Smooth muscle cell (in vitro differentiated cells): ENCODE measurements around the gene CDH23. TPM values are rescaled to one million over a fixed set of nuclear protein-coding genes. Genes with fewer than 3 reads are reported as not detected.

Source experiments
- DNase-seq: peaks from one replicate; lab custom pipeline; 2025; ENCODE audit not compliant: unreplicated experiment; lab: John Stamatoyannopoulos, UW
- H2AFZ ChIP-seq: fragments of 200-600 bp; sonication (generic); 2 replicates; pipeline ENCODE4 v1.6.0; 2016; ENCODE audit warnings: antibody characterized with exemption, low read depth, mild to moderate bottlenecking
- H3F3A ChIP-seq: fragments of 200-600 bp; sonication (generic); 2 replicates; pipeline ENCODE4 v1.6.0; 2017; ENCODE audit warnings: antibody characterized with exemption, low read depth
- H3K27ac ChIP-seq: fragments of 200-600 bp; sonication (generic); 2 replicates; pipeline ENCODE4 v1.5.1; 2016; ENCODE audit warnings: low read depth, mild to moderate bottlenecking
- H3K27me3 ChIP-seq: fragments of 200-600 bp; sonication (generic); 2 replicates; pipeline ENCODE4 v1.6.1; 2016; ENCODE audit warnings: low read depth, mild to moderate bottlenecking
- H3K36me3 ChIP-seq: fragments of 200-600 bp; sonication (generic); 2 replicates; pipeline ENCODE4 v1.5.1; 2016; ENCODE audit warnings: low read depth
- H3K4me1 ChIP-seq: fragments of 200-600 bp; sonication (generic); 2 replicates; pipeline ENCODE4 v1.5.1; 2016; ENCODE audit warnings: low read depth
- H3K4me2 ChIP-seq: fragments of 200-600 bp; sonication (generic); 2 replicates; pipeline ENCODE4 v1.6.0; 2016; ENCODE audit warnings: mild to moderate bottlenecking
- H3K4me3 ChIP-seq: fragments of 200-600 bp; sonication (generic); 2 replicates; pipeline ENCODE4 v1.5.1; 2016; ENCODE audit warnings: mild to moderate bottlenecking
- H3K79me2 ChIP-seq: fragments of 200-600 bp; sonication (generic); 2 replicates; pipeline ENCODE4 v1.6.0; 2016; ENCODE audit warnings: low read depth, mild to moderate bottlenecking
- H3K9ac ChIP-seq: fragments of 200-600 bp; sonication (generic); 2 replicates; pipeline ENCODE4 v1.6.0; 2016; ENCODE audit warnings: low read depth
- H3K9me3 ChIP-seq: fragments of 200-600 bp; sonication (generic); replicated peaks from 2 replicates; pipeline ENCODE4 v1.5.1; 2016; ENCODE audit warnings: low read depth
- H4K20me1 ChIP-seq: fragments of 200-600 bp; sonication (generic); 2 replicates; pipeline ENCODE4 v1.6.0; 2016; ENCODE audit warnings: low read depth
- WGBS: methylation state at CpG from one replicate; pipeline ENCODE4 v1.1.7; 2016; ENCODE audit warnings: low lambda C conversion rate; 5-methylcytosine and 5-hydroxymethylcytosine counted together
- polyA plus RNA-seq: library from polyadenylated mRNA; unstranded; fragments of >200 nt; fragmentation: Nextera tagmentation; extraction: Ambion mirVana; gene quantifications from 2 replicates; pipeline ENCODE4 v1.2.1, GENCODE V29; 2016
- total RNA-seq: library from RNA; depleted of rRNA; stranded (reverse); fragments of >200 nt; gene quantifications from 2 replicates; pipeline ENCODE4 v1.2.3, GENCODE V29; 2014
- TF ChIP-seq, protein P1 (sequence below): fragments of 200-600 bp; sonication (generic); IDR thresholded peaks from 2 replicates; pipeline ENCODE4 v1.5.1; 2017; ENCODE audit warnings: borderline replicate concordance, mild to moderate bottlenecking, antibody characterized with exemption; ENCODE audit not compliant: insufficient read depth, poor library complexity, severe bottlenecking

The CDH23 gene
- total and polyA plus RNA-seq, 2 experiments from 2014 or later, result 0.99 to 2.5 TPM

DNA sequence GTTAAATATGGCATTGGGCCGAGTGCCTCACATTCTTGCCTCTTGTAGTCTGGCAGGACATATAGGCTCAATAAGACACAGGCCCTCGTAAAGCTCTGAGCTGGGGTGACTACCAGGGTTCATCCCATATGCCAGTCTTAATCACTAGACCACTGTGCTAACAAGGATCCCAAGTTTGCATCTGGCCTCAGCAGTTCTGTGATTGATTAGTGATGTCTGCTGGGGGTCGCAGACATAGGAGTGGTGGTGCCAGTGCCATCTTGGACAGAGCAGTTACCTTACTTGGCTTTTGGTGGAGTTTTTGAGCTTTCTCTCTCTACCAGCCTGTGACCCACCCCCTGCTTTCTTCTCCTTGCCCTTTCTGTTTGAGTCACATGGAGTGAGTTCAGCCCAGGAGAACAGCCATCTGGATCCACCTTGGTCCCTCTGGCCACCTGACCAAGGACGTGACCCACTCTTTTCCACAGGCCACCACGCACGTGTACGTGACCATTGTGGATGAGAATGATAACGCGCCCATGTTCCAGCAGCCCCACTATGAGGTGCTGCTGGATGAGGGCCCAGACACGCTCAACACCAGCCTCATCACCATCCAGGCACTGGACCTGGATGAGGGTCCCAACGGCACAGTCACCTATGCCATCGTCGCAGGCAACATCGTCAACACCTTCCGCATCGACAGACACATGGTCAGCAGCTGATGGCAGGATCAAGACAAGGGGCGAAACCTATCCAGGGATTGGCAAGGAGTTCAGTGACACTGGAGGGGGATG is 380.7 kb downstream of the CDH23 start:
- H3K27ac ChIP-seq, result no peak overlapping the region
- H3K4me2 ChIP-seq, result no peak overlapping the region
- H3K9me3 ChIP-seq, result no peaks in the 10 kb centered on the region
- H2AFZ ChIP-seq, result no peak overlapping the region
- TF ChIP-seq, protein P1, sequence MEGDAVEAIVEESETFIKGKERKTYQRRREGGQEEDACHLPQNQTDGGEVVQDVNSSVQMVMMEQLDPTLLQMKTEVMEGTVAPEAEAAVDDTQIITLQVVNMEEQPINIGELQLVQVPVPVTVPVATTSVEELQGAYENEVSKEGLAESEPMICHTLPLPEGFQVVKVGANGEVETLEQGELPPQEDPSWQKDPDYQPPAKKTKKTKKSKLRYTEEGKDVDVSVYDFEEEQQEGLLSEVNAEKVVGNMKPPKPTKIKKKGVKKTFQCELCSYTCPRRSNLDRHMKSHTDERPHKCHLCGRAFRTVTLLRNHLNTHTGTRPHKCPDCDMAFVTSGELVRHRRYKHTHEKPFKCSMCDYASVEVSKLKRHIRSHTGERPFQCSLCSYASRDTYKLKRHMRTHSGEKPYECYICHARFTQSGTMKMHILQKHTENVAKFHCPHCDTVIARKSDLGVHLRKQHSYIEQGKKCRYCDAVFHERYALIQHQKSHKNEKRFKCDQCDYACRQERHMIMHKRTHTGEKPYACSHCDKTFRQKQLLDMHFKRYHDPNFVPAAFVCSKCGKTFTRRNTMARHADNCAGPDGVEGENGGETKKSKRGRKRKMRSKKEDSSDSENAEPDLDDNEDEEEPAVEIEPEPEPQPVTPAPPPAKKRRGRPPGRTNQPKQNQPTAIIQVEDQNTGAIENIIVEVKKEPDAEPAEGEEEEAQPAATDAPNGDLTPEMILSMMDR, result no peak
- no peak overlapping the region for H3K9ac ChIP-seq
- 93% methylated on average over 17 of the region's 17 CpGs for WGBS
- no peaks in the 10 kb centered on the region for H3F3A ChIP-seq
- H4K20me1 ChIP-seq, result no peaks in the 10 kb centered on the region
- DNase-seq, result no peak
- H3K27me3 ChIP-seq, result peaks cover 8% of the 10 kb centered on the region
- no peaks in the 10 kb centered on the region for H3K79me2 ChIP-seq
- no peaks in the 10 kb centered on the region for H3K36me3 ChIP-seq
- no peaks in the 10 kb centered on the region for H3K4me1 ChIP-seq
- H3K4me3 ChIP-seq, result no peak overlapping the region

DNA sequence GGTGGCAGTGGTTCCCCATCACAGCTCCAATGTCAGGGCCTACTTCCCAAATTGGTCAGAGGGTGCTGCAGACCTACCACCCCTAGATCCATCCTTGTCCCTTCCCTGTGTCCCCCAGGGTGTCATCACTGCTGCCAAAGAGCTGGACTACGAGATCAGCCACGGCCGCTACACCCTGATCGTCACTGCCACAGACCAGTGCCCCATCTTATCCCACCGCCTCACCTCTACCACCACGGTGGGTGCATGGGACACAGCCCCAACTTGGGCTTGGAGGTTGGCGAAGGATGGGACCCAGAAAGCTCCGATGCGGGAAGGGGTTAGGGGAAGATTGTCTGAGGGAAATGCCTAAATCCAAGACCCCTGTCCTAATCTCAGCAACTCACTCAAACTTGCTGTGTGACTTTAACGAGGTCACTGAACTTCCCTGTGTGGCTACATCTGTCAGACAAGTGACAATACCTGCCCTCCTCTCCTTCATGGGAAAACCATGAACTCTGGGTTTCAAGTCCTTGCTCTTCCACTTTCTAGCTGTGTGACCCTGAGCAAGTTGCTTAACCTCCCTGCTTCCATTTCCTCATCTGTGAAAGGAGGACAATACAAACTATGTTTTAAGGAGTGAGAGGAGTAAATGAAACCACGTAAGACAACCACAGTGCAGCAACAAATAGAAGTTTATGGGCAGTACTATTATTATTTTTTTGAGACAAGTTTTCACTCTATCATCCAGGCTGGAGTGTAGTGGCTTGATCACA is 381.5 kb downstream of the CDH23 start:
- no peak for DNase-seq
- no peak overlapping the region for H3K9ac ChIP-seq
- H3K4me1 ChIP-seq, result no peaks in the 10 kb centered on the region
- no peaks in the 10 kb centered on the region for H4K20me1 ChIP-seq
- no peaks in the 10 kb centered on the region for H3K79me2 ChIP-seq
- peaks cover 9% of the 10 kb centered on the region for H3K27me3 ChIP-seq
- no peak overlapping the region for H3K4me2 ChIP-seq
- no peaks in the 10 kb centered on the region for H3K36me3 ChIP-seq
- WGBS, result 92% methylated on average over 11 of the region's 11 CpGs
- H3F3A ChIP-seq, result no peaks in the 10 kb centered on the region
- no peak overlapping the region for H3K27ac ChIP-seq
- TF ChIP-seq, protein P1, result no peak
- H3K4me3 ChIP-seq, result no peak overlapping the region
- no peaks in the 10 kb centered on the region for H3K9me3 ChIP-seq
- no peak overlapping the region for H2AFZ ChIP-seq

- Histone ChIP-seq H3K9me3 (no peaks in the 10 kb centered on the region), H3K27ac (no peak overlapping the region), H3K4me1 (no peaks in the 10 kb centered on the region), H2AFZ (no peak overlapping the region), H3K9ac (no peak overlapping the region), H3K4me3 (no peak overlapping the region), H3K36me3 (no peaks in the 10 kb centered on the region), H3K79me2 (no peaks in the 10 kb centered on the region), H3F3A (no peaks in the 10 kb centered on the region), H3K4me2 (no peak overlapping the region), H3K27me3 (peaks cover 19% of the 10 kb centered on the region), H4K20me1 (no peaks in the 10 kb centered on the region)
- no peak for DNase-seq
- 88% methylated on average over 6 of the region's 6 CpGs for WGBS
- TF ChIP-seq, protein P1, result no peak
These were observed 382.9 kb downstream of the CDH23 start for GRCh38 chr10:71779641-71780040.

DNA sequence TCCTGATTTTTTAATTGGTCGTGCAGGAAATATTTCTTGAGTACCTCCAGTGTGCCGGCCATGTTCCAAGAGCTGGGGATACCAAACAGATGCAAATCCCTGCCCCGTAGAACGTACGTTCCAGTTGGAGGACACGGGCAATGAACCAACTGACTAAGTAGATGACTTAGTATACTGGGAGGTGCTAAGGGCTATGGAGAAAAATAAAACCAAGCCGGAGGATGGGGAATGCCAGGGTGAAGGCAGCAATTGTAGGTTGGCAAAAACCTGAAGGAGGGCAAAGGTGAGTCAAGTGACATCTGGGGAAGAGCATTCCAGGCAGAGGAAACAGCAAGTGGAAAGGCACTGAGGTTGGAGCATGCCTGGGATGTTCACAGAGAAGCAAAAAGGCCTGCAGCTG is 383.4 kb downstream of the CDH23 start:
- Histone ChIP-seq H3F3A (no peaks in the 10 kb centered on the region), H2AFZ (no peak overlapping the region), H4K20me1 (no peaks in the 10 kb centered on the region), H3K9me3 (no peaks in the 10 kb centered on the region), H3K27me3 (peaks cover 21% of the 10 kb centered on the region), H3K4me3 (no peak overlapping the region), H3K79me2 (no peaks in the 10 kb centered on the region), H3K27ac (no peak overlapping the region), H3K4me1 (no peaks in the 10 kb centered on the region), H3K4me2 (no peak overlapping the region), H3K36me3 (no peaks in the 10 kb centered on the region), H3K9ac (no peak overlapping the region)
- TF ChIP-seq, protein P1, result no peak
- WGBS, result 93% methylated on average over 7 of the region's 7 CpGs
- DNase-seq, result no peak
